22Rv1 (cell line): Measurements from ENCODE around the gene MYPOP.

Source experiments
- ZFX ChIP-seq: fragments of 450-650 bp; IDR thresholded peaks from 2 replicates; pipeline ENCODE4 v1.6.1; 2017; ENCODE audit warnings: antibody characterized with exemption, borderline replicate concordance
- TF ChIP-seq, protein P1 (sequence below): fragments of 450-650 bp; IDR thresholded peaks from 2 replicates; pipeline ENCODE4 v1.5.1; 2017; ENCODE audit warnings: mild to moderate bottlenecking

GRCh38 chr19:45908956-45909355 is 6.5 kb upstream of the MYPOP start:
- TF ChIP-seq, protein P1, sequence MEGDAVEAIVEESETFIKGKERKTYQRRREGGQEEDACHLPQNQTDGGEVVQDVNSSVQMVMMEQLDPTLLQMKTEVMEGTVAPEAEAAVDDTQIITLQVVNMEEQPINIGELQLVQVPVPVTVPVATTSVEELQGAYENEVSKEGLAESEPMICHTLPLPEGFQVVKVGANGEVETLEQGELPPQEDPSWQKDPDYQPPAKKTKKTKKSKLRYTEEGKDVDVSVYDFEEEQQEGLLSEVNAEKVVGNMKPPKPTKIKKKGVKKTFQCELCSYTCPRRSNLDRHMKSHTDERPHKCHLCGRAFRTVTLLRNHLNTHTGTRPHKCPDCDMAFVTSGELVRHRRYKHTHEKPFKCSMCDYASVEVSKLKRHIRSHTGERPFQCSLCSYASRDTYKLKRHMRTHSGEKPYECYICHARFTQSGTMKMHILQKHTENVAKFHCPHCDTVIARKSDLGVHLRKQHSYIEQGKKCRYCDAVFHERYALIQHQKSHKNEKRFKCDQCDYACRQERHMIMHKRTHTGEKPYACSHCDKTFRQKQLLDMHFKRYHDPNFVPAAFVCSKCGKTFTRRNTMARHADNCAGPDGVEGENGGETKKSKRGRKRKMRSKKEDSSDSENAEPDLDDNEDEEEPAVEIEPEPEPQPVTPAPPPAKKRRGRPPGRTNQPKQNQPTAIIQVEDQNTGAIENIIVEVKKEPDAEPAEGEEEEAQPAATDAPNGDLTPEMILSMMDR = no peak
- no peak for TF ChIP-seq ZFX
